Measurements from ENCODE around the gene TMEM60. TPM values are rescaled to one million over a fixed set of nuclear protein-coding genes. Genes with fewer than 3 reads are reported as not detected.

The TMEM60 gene
- total and polyA plus RNA-seq, 10 of the 15 experiments (the other 5 are each of a cell fraction or from before 2014, with no cell fraction given): 13.2 to 94.2 (median 30.2) TPM

DNA sequence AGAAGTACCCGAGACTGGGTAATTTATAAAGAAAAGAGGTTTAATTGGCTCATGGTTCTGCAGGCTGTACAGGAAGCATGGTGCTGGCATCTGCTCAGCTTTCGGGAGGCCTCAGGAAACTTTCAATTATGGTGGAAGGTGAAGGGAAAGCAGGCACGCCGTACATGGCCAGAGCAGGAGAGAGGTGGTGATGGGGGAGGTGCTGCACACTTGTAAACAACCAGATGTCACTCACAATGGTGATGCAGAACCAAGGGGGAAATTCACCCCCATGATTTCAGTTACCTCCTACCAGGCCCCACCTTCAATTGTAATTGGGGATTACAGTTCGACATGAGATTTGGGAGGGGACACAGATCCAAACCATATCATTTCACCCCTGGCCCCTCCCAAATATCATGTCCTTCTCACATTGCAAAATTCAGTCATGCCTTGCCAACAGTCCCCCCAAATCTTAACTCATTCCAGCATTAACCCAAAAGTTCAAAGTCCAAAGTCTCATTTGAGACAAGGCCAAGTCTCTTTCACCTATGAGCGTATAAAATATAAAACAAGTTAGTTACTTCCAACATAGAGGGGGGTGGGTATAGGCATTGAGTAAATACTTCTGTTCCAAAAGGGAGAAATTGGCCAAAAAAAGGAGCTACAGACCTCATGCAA, 51.9 kb downstream of the TMEM60 start (continued):
- no peak for TF ChIP-seq BHLHE40 (IDR thresholded peaks at IDR 0.05; ENCODE audit: borderline replicate concordance in 1 of 2, low read depth in 2 of 2, low read length in 1 of 2)
- TF ChIP-seq, protein P1, sequence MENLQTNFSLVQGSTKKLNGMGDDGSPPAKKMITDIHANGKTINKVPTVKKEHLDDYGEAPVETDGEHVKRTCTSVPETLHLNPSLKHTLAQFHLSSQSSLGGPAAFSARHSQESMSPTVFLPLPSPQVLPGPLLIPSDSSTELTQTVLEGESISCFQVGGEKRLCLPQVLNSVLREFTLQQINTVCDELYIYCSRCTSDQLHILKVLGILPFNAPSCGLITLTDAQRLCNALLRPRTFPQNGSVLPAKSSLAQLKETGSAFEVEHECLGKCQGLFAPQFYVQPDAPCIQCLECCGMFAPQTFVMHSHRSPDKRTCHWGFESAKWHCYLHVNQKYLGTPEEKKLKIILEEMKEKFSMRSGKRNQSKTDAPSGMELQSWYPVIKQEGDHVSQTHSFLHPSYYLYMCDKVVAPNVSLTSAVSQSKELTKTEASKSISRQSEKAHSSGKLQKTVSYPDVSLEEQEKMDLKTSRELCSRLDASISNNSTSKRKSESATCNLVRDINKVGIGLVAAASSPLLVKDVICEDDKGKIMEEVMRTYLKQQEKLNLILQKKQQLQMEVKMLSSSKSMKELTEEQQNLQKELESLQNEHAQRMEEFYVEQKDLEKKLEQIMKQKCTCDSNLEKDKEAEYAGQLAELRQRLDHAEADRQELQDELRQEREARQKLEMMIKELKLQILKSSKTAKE (IDR thresholded peaks at IDR 0.05; ENCODE audit: low read depth, poor library complexity, severe bottlenecking): no peak
- no peak for TF ChIP-seq CEBPB (IDR thresholded peaks at IDR 0.05; ENCODE audit: borderline replicate concordance in 1 of 2, low read depth in 2 of 2, low read length in 2 of 2)
- no peak for TF ChIP-seq ZNF207 (IDR thresholded peaks at IDR 0.05; ENCODE audit: borderline replicate concordance)
- no peak for TF ChIP-seq TBL1XR1 (IDR thresholded peaks at IDR 0.05; ENCODE audit: low read depth, low read length)
- no peak for TF ChIP-seq ZNF274 (IDR thresholded peaks at IDR 0.05; ENCODE audit: insufficient read depth, insufficient read length)
- TF ChIP-seq, protein P2, sequence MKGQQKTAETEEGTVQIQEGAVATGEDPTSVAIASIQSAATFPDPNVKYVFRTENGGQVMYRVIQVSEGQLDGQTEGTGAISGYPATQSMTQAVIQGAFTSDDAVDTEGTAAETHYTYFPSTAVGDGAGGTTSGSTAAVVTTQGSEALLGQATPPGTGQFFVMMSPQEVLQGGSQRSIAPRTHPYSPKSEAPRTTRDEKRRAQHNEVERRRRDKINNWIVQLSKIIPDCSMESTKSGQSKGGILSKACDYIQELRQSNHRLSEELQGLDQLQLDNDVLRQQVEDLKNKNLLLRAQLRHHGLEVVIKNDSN (IDR thresholded peaks at IDR 0.05; ENCODE audit: borderline replicate concordance, extremely low read length, insufficient read depth, low read depth, low read length): no peak
- TF ChIP-seq ETV6 (conservative IDR thresholded peaks at IDR 0.05 in 1 of 2, IDR thresholded peaks at IDR 0.05 in 1 of 2; ENCODE audit: borderline replicate concordance in 1 of 2, low read depth in 1 of 2): no peak
